PFSK-1 (cell line): ENCODE data around the gene CDC16.

Source experiments
- POLR2AphosphoS5 ChIP-seq: IDR thresholded peaks from 2 replicates; pipeline ENCODE4 v1.6.1; 2012; ENCODE audit warnings: low read depth, mild to moderate bottlenecking, control low read depth, low read length, moderate library complexity
- SIN3A ChIP-seq: IDR thresholded peaks from 2 replicates; pipeline ENCODE4 v1.6.1; 2012; ENCODE audit warnings: mild to moderate bottlenecking, low read length, moderate library complexity, borderline replicate concordance; ENCODE audit not compliant: insufficient read depth
- TAF1 ChIP-seq: IDR thresholded peaks from 2 replicates; pipeline ENCODE4 v1.6.1; 2012; ENCODE audit warnings: low read length, control low read depth, borderline replicate concordance; ENCODE audit not compliant: insufficient read depth
- TF ChIP-seq, protein P1 (sequence below), 2 experiments: IDR thresholded peaks; 2 replicates each; pipeline versions ENCODE4 v1.6.1 to v1.8.0; 2011 to 2012; ENCODE audit warnings: low read depth in 2 of 2, low read length in 2 of 2, control low read depth in 1 of 2, inconsistent platforms in 1 of 2, mild to moderate bottlenecking in 1 of 2, moderate library complexity in 1 of 2; ENCODE audit not compliant: insufficient read depth in 1 of 2

DNA sequence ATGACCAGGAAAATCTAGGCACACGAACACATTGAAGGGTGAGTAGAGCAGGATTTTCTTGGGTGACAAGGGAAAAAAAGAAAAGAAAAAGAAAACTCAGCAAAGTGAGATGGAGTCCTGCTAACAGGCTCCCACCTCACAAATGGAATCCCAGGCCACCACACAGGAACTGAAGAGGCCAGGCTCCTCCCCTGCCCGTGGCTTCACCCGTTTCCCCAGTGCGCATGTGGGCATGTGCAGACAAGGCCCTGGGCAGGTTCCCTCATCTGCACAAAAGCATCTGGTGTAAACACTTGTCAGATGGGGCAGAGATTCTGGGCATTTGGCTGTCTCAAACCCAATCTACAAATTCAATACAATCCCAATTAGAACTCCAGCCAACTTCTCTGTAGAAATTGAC is 31.2 kb upstream of the CDC16 start:
- TF ChIP-seq, protein P1, sequence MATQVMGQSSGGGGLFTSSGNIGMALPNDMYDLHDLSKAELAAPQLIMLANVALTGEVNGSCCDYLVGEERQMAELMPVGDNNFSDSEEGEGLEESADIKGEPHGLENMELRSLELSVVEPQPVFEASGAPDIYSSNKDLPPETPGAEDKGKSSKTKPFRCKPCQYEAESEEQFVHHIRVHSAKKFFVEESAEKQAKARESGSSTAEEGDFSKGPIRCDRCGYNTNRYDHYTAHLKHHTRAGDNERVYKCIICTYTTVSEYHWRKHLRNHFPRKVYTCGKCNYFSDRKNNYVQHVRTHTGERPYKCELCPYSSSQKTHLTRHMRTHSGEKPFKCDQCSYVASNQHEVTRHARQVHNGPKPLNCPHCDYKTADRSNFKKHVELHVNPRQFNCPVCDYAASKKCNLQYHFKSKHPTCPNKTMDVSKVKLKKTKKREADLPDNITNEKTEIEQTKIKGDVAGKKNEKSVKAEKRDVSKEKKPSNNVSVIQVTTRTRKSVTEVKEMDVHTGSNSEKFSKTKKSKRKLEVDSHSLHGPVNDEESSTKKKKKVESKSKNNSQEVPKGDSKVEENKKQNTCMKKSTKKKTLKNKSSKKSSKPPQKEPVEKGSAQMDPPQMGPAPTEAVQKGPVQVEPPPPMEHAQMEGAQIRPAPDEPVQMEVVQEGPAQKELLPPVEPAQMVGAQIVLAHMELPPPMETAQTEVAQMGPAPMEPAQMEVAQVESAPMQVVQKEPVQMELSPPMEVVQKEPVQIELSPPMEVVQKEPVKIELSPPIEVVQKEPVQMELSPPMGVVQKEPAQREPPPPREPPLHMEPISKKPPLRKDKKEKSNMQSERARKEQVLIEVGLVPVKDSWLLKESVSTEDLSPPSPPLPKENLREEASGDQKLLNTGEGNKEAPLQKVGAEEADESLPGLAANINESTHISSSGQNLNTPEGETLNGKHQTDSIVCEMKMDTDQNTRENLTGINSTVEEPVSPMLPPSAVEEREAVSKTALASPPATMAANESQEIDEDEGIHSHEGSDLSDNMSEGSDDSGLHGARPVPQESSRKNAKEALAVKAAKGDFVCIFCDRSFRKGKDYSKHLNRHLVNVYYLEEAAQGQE (IDR thresholded peaks at IDR 0.05; ENCODE audit: insufficient read depth in 1 of 2, low read depth in 2 of 2, low read length in 2 of 2), result no peak
- TF ChIP-seq POLR2AphosphoS5, result no peak
- TF ChIP-seq TAF1, result no peak
- TF ChIP-seq SIN3A, result no peak
